ENCODE data around the gene FFAR3.

The FFAR3 gene

GRCh38 chr19:35379992-35380391, 21.7 kb downstream of the FFAR3 start:
- no peaks in the 10 kb centered on the region for H3K4me1 ChIP-seq (ENCODE audit: low read length)
- DNase-seq, result no peak
- no peaks in the 10 kb centered on the region for H3F3A ChIP-seq (ENCODE audit: insufficient read depth, low read length)
- H3K9ac ChIP-seq (ENCODE audit: low read length), result no peak overlapping the region
- no peaks in the 10 kb centered on the region for H3K9me3 ChIP-seq (replicated peaks; ENCODE audit: insufficient read depth, low read length)
- H3K27me3 ChIP-seq (replicated peaks; ENCODE audit: insufficient read depth, low read length), result peaks cover 50% of the 10 kb centered on the region
- H4K20me1 ChIP-seq (ENCODE audit: insufficient read depth, low read length), result no peaks in the 10 kb centered on the region
- no peak overlapping the region for H3K4me3 ChIP-seq (ENCODE audit: low read length)
- H3K4me2 ChIP-seq (ENCODE audit: low read depth, low read length), result no peak overlapping the region
- no peaks in the 10 kb centered on the region for H3K36me3 ChIP-seq (replicated peaks; ENCODE audit: insufficient read depth, low read length)
- H2AFZ ChIP-seq (ENCODE audit: low read length), result no peak overlapping the region
- no peaks in the 10 kb centered on the region for H3K79me2 ChIP-seq (ENCODE audit: low read length)
- H3K27ac ChIP-seq (ENCODE audit: low read length), result no peak overlapping the region
- H3K9me2 ChIP-seq (replicated peaks; ENCODE audit: insufficient read depth, low read length), result no peaks in the 10 kb centered on the region
- TF ChIP-seq EZH2phosphoT487 (IDR thresholded peaks at IDR 0.05; ENCODE audit: low read length), result no peak
- TF ChIP-seq EZH2 (optimal IDR thresholded peaks at IDR 0.05; ENCODE audit: low read depth, low read length), result no peak
- TF ChIP-seq CTCF (IDR thresholded peaks at IDR 0.05; ENCODE audit: low read length), result no peak

DNA sequence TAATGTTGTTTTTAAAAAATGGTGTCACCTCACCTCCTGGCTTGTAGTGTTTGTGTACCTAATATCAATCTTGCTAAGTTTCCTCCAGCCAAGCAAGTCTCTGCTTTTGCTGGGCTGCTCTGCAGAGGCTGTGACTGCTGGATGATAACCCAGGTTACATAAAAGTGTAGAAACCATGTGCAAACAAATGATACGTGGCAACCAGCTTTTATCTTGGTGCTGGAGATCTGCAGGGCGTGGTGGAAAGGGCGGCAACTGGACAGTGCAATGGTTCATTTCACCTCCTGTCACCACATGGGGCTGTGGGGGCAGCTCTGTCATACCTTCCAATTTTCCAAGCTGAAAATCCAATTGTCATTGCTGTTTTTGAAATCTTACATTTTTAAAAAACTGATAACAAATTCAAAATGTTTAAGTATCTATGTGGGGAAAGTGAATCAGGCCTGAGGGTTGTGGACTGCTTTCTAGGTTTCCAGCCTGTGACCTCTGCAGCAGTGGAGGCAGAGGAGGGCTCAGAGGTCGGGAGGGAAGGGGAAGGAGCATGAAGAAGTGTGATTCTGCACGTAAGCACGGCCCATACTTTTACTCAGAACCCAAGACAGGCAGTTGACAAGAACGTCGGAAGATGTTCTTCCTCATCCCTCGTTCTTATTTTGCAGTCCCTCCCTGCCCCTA, 22.3 kb downstream of the FFAR3 start:
- Histone ChIP-seq H3K9me3 (replicated peaks; ENCODE audit: insufficient read depth, low read length) (no peaks in the 10 kb centered on the region), H3K9me2 (replicated peaks; ENCODE audit: insufficient read depth, low read length) (no peaks in the 10 kb centered on the region), H3K4me1 (ENCODE audit: low read length) (no peaks in the 10 kb centered on the region), H3K27me3 (replicated peaks; ENCODE audit: insufficient read depth, low read length) (peaks cover 48% of the 10 kb centered on the region), H3K27ac (ENCODE audit: low read length) (no peak overlapping the region), H3F3A (ENCODE audit: insufficient read depth, low read length) (no peaks in the 10 kb centered on the region), H3K79me2 (ENCODE audit: low read length) (no peaks in the 10 kb centered on the region), H4K20me1 (ENCODE audit: insufficient read depth, low read length) (no peaks in the 10 kb centered on the region), H2AFZ (ENCODE audit: low read length) (no peak overlapping the region), H3K36me3 (replicated peaks; ENCODE audit: insufficient read depth, low read length) (no peaks in the 10 kb centered on the region), H3K4me3 (ENCODE audit: low read length) (no peak overlapping the region), H3K9ac (ENCODE audit: low read length) (no peak overlapping the region), H3K4me2 (ENCODE audit: low read depth, low read length) (no peak overlapping the region)
- no peak for DNase-seq
- TF ChIP-seq CTCF (IDR thresholded peaks at IDR 0.05; ENCODE audit: low read length), result no peak
- no peak for TF ChIP-seq EZH2 (optimal IDR thresholded peaks at IDR 0.05; ENCODE audit: low read depth, low read length)
- no peak for TF ChIP-seq EZH2phosphoT487 (IDR thresholded peaks at IDR 0.05; ENCODE audit: low read length)

DNA sequence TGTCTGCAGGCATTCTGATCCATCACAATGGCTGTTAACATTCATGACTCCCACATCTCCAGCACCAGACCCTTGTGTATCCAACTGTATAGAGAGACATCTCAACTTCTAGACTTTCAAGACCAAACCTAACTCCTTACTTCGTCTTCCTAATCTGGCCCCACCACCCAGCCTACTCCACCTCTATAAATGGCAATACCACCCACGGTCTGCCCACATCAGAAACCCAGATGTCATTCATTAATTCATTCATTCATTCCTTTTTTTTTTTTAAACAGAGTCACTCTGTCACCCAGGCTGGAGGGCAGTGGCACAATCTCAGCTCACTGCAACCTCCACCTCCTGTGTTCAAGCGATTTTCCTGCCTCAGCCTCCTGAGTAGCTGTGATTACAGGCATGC, 23.1 kb downstream of the FFAR3 start:
- no peak for DNase-seq
- Histone ChIP-seq H3K9me3 (replicated peaks; ENCODE audit: insufficient read depth, low read length) (no peaks in the 10 kb centered on the region), H3K36me3 (replicated peaks; ENCODE audit: insufficient read depth, low read length) (no peaks in the 10 kb centered on the region), H3K79me2 (ENCODE audit: low read length) (no peaks in the 10 kb centered on the region), H3K27ac (ENCODE audit: low read length) (no peak overlapping the region), H3K9ac (ENCODE audit: low read length) (no peak overlapping the region), H2AFZ (ENCODE audit: low read length) (no peak overlapping the region), H3K4me2 (ENCODE audit: low read depth, low read length) (no peak overlapping the region), H3K27me3 (replicated peaks; ENCODE audit: insufficient read depth, low read length) (peaks cover 44% of the 10 kb centered on the region), H3K4me3 (ENCODE audit: low read length) (no peak overlapping the region), H4K20me1 (ENCODE audit: insufficient read depth, low read length) (no peaks in the 10 kb centered on the region), H3K4me1 (ENCODE audit: low read length) (no peaks in the 10 kb centered on the region), H3F3A (ENCODE audit: insufficient read depth, low read length) (no peaks in the 10 kb centered on the region), H3K9me2 (replicated peaks; ENCODE audit: insufficient read depth, low read length) (no peaks in the 10 kb centered on the region)
- TF ChIP-seq EZH2phosphoT487 (IDR thresholded peaks at IDR 0.05; ENCODE audit: low read length) (no peak), CTCF (IDR thresholded peaks at IDR 0.05; ENCODE audit: low read length) (no peak), EZH2 (optimal IDR thresholded peaks at IDR 0.05; ENCODE audit: low read depth, low read length) (no peak)

Measured in MM.1S (cell line).